ENCODE data around the gene INTS13. TPM values are rescaled to one million over a fixed set of nuclear protein-coding genes. Genes with fewer than 3 reads are reported as not detected.

The INTS13 gene
- total RNA-seq, 4 donors from 2014 or later, result 18.5 to 35.3 (median 28.8) TPM

DNA sequence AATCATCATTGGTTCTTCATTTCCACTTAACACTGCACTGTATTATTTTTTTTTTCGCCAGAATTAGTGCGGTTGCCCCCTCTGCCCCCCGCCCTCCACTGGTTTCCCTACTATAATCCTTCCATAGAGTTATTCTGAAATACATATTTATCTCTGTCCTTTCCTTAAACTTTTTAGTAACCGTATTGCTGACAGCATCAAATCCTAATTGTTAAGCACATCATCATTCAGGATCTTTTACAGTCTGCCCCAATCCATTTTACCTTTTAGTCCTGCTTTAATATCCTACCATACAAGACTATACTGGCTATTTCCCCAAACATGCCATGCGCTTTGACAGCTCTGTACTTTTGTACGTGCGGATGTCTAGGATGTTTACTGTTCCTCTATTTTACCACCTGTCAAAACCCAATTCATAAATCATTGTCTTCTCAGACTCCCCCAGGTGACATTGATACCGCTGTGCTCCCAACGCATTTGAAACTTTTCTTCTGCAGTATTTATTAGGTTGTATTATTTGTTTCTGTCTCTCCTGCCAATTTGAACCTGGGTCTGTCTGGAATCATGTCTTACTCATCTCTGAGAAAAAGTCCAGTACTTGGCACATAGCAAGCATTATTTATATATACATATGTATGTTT, 1.5 kb upstream of the INTS13 start:
- peaks cover 58% of the 10 kb centered on the region for H3K4me1 ChIP-seq
- 3% methylated on average over 9 of the region's 9 CpGs for WGBS
- TF ChIP-seq, protein P1, sequence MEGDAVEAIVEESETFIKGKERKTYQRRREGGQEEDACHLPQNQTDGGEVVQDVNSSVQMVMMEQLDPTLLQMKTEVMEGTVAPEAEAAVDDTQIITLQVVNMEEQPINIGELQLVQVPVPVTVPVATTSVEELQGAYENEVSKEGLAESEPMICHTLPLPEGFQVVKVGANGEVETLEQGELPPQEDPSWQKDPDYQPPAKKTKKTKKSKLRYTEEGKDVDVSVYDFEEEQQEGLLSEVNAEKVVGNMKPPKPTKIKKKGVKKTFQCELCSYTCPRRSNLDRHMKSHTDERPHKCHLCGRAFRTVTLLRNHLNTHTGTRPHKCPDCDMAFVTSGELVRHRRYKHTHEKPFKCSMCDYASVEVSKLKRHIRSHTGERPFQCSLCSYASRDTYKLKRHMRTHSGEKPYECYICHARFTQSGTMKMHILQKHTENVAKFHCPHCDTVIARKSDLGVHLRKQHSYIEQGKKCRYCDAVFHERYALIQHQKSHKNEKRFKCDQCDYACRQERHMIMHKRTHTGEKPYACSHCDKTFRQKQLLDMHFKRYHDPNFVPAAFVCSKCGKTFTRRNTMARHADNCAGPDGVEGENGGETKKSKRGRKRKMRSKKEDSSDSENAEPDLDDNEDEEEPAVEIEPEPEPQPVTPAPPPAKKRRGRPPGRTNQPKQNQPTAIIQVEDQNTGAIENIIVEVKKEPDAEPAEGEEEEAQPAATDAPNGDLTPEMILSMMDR (IDR thresholded peaks at IDR 0.05), result no peak
- no peak for TF ChIP-seq POLR2A (IDR thresholded peaks at IDR 0.05)
- no peak for TF ChIP-seq EP300 (IDR thresholded peaks at IDR 0.05)
- no peak for TF ChIP-seq POLR2AphosphoS5 (IDR thresholded peaks at IDR 0.05)

GRCh38 chr12:26938701-26939062, 901 bp upstream of the INTS13 start:
- Histone ChIP-seq H3K4me1 (peaks cover 58% of the 10 kb centered on the region), H3K4me3 (peak overlapping the region; percentile 76), H3K27ac (peak overlapping the region; percentile 99), H3K9me3 (no peaks in the 10 kb centered on the region), H3K36me3 (peaks cover 2% of the 10 kb centered on the region), H3K27me3 (no peaks in the 10 kb centered on the region)
- no peak for DNase-seq (ENCODE audit: low spot score in 2 of 2)
- 0% methylated on average over 17 of the region's 28 CpGs for WGBS
- TF ChIP-seq POLR2AphosphoS5 (IDR thresholded peaks at IDR 0.05) (no peak), POLR2A (IDR thresholded peaks at IDR 0.05) (no peak), EP300 (IDR thresholded peaks at IDR 0.05) (no peak)
- TF ChIP-seq, protein P1 (IDR thresholded peaks at IDR 0.05), result no peak

More for the DNA sequence above, 1.5 kb upstream of the INTS13 start:
- Histone ChIP-seq H3K9me3 (no peaks in the 10 kb centered on the region), H3K27ac (peak overlapping the region; percentile 99), H3K27me3 (no peaks in the 10 kb centered on the region), H3K36me3 (no peaks in the 10 kb centered on the region), H3K4me3 (peak overlapping the region; percentile 76)
- DNase-seq (ENCODE audit: low spot score in 2 of 2), result no peak

GRCh38 chr12:26937443-26937862, 328 bp downstream of the INTS13 start:
- Histone ChIP-seq H3K27ac (peak overlapping the region; percentile 99), H3K9me3 (no peaks in the 10 kb centered on the region), H3K36me3 (peaks cover 4% of the 10 kb centered on the region), H3K4me1 (peaks cover 58% of the 10 kb centered on the region), H3K27me3 (no peaks in the 10 kb centered on the region), H3K4me3 (peak overlapping the region; percentile 76)
- no peak for DNase-seq (ENCODE audit: low spot score in 2 of 2)
- under 1% methylated on average over 10 of the region's 10 CpGs for WGBS
- TF ChIP-seq, protein P1 (IDR thresholded peaks at IDR 0.05), result no peak
- TF ChIP-seq EP300 (IDR thresholded peaks at IDR 0.05), result no peak
- no peak for TF ChIP-seq POLR2A (IDR thresholded peaks at IDR 0.05)
- no peak for TF ChIP-seq POLR2AphosphoS5 (IDR thresholded peaks at IDR 0.05)

GRCh38 chr12:26936559-26937442, 980 bp downstream of the INTS13 start:
- Histone ChIP-seq H3K4me1 (peaks cover 54% of the 10 kb centered on the region), H3K9me3 (no peaks in the 10 kb centered on the region), H3K27ac (peak overlapping the region; percentile 99), H3K4me3 (peak overlapping the region; percentile 76), H3K36me3 (peaks cover 8% of the 10 kb centered on the region), H3K27me3 (no peaks in the 10 kb centered on the region)
- DNase-seq (ENCODE audit: low spot score in 2 of 2), result no peak
- WGBS, result 9% methylated on average over 8 of the region's 8 CpGs
- TF ChIP-seq, protein P1 (IDR thresholded peaks at IDR 0.05), result no peak
- TF ChIP-seq POLR2A (IDR thresholded peaks at IDR 0.05), result no peak
- no peak for TF ChIP-seq POLR2AphosphoS5 (IDR thresholded peaks at IDR 0.05)
- TF ChIP-seq EP300 (IDR thresholded peaks at IDR 0.05), result no peak
